ENCODE measurements around the gene ITSN2.

- TF ChIP-seq POLR2A (IDR thresholded peaks at IDR 0.05; ENCODE audit: low read depth, low read length) = no peak
- TF ChIP-seq TAF1 (IDR thresholded peaks at IDR 0.05; ENCODE audit: low read depth, low read length) = no peak
Observed at GRCh38 chr2:24301599-24301998, 58.7 kb downstream of the ITSN2 start.
